Cardiac muscle cell (in vitro differentiated cells and primary cell): ENCODE results near the gene ULBP2. TPM values are rescaled to one million over a fixed set of nuclear protein-coding genes. Genes with fewer than 3 reads are reported as not detected.
"Not testable (repeated sequence)": the region's sequence is repeated elsewhere in the genome, so short reads cannot be mapped to it uniquely, and the experiment has no call there.

Source experiments
- DNase-seq, 2 donors: peaks; one replicate each; pipeline versions ENCODE4 v3.0.0 to v3.0.0-alpha.2; 2010 to 2017; ENCODE audit warnings: low read depth in 1 of 2, low spot score in 1 of 2
- H3K27ac ChIP-seq: fragments of 200-600 bp; sonication (generic); 2 replicates; pipeline ENCODE4 v1.5.1; 2016
- H3K27me3 ChIP-seq: fragments of 200-600 bp; sonication (generic); 2 replicates; pipeline ENCODE4 v1.6.0; 2016; ENCODE audit warnings: control low read depth
- H3K36me3 ChIP-seq: fragments of 200-600 bp; sonication (generic); 2 replicates; pipeline ENCODE4 v1.5.1; 2016; ENCODE audit warnings: control low read depth
- H3K4me1 ChIP-seq: fragments of 200-600 bp; sonication (generic); 2 replicates; pipeline ENCODE4 v1.8.1; 2017; ENCODE audit warnings: low read depth, mild to moderate bottlenecking, mixed run types
- H3K4me3 ChIP-seq: fragments of 200-600 bp; sonication (generic); 2 replicates; pipeline ENCODE4 v1.5.1; 2016; ENCODE audit warnings: mild to moderate bottlenecking
- H3K9me3 ChIP-seq: fragments of 200-600 bp; sonication (generic); 2 replicates; pipeline ENCODE4 v1.5.1; 2017; ENCODE audit warnings: low read depth, mild to moderate bottlenecking, control low read depth
- polyA plus RNA-seq: library from polyadenylated mRNA; unstranded; fragments of >200 nt; fragmentation: Nextera tagmentation; extraction: Ambion mirVana; gene quantifications from 2 replicates; pipeline ENCODE4 v1.2.1, GENCODE V29; 2016
- total RNA-seq: library from RNA; depleted of rRNA; stranded (reverse); fragments of >200 nt; gene quantifications from 2 replicates; pipeline ENCODE4 v1.2.3, GENCODE V29; 2016
- TF ChIP-seq, protein P1 (sequence below): IDR thresholded peaks from 2 replicates; pipeline ENCODE4 v1.5.1; 2012; ENCODE audit warnings: low read depth, mild to moderate bottlenecking, low read length

The ULBP2 gene
- total and polyA plus RNA-seq, 2 experiments from 2014 or later, result not detected

DNA sequence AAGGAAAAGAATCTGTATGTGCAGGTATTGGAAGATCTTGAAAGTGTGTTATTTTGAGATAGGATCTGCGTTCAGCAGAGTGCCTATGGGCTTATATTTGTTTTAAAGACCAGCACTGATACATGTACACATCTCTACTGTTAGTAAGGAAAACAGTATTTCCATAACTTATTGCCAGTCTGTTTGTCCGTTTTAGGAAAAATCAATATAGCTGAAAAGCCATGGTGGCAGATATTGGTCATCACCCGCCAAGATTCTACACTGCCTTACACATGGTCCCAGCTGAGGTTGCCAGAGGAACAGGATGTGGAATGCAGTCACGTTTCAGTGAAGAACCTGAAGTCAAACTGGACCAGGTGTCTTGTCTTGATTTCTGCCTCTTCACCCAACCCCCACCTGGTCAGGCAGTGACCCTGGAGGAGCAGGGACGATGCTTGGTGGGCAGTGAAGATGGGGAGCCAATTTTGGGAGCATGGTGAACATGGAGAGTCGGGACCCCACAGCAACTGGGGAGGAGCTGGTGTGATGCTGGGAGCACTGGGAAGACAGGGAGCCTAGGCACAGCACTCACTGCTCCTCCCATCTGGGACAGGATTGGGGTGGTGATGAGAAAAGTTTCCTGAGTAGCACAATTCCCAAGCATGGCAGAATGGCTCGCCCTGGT lies 14.0 kb downstream of the ULBP2 start:
- H3K36me3 ChIP-seq, DNase-seq, H3K4me1 ChIP-seq, H3K27ac ChIP-seq, H3K9me3 ChIP-seq, H3K4me3 ChIP-seq: not testable (repeated sequence)
- H3K27me3 ChIP-seq, result peaks cover 97% of the 10 kb centered on the region

DNA sequence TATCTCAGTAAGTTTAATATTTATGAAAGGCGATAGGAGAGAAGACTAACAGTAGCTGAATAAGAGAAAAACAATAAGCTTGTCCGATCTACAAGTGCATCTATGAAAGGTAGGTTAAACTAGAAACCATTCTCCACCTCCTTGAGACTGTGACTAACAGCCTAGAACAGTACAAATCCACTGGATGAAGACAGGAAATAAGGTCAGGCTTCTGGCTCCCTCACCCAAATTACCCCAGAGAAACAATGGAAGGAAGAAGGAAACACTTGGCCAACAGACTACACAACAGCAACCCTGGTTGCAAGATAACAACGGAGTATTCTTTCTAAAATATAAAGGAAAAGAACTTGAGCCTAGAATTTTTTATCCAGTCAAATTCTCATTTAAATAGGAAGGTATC lies 16.3 kb downstream of the ULBP2 start:
- not testable (repeated sequence) for H3K4me3 ChIP-seq, H3K4me1 ChIP-seq, H3K36me3 ChIP-seq, H3K27ac ChIP-seq, H3K9me3 ChIP-seq
- peak in 1 of 2 donors; percentile 19 for DNase-seq
- peaks cover 97% of the 10 kb centered on the region for H3K27me3 ChIP-seq

DNA sequence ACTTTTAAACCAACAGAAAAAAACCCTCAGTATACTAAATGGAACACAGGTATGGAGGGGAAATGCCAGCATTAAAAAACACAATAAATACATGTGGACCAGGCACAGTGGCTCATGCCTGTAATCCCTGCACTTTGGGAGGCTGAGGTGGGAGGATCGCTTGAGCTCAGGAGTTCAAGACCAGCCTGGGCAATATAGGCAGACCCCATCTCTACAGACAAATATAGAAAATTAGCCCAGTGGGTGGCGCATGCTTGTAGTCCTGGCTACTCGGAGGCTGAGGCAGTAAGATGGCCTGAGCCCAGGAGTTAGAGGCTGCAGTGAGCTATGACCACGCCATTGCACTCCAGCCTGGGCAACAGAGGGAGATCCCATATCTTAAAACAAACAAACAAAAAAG lies 18.0 kb downstream of the ULBP2 start:
- H3K4me3 ChIP-seq, H3K4me1 ChIP-seq, DNase-seq, H3K27ac ChIP-seq, H3K9me3 ChIP-seq, H3K36me3 ChIP-seq: not testable (repeated sequence)
- H3K27me3 ChIP-seq, result peaks cover 97% of the 10 kb centered on the region

DNA sequence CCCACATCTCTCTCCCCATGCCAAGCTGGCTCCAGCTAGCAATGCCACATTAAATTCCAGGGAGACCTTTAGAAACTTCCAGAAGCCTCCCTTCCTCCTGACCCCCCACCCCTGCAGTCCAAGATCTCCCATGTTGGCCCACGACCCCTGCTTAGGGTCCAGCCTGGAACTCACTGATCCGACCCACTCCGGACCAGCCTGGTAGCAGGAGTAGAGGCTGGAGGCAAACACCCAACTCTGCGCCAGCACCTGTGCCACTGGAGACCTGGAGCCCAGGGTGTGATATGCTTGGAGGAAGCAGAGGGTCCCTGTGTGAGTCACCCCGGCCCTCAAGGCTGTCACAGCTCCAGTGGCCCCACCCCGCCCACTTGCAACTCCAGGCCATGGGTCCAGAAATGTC lies 18.7 kb downstream of the ULBP2 start:
- no peaks in the 10 kb centered on the region for H3K9me3 ChIP-seq
- TF ChIP-seq, protein P1, sequence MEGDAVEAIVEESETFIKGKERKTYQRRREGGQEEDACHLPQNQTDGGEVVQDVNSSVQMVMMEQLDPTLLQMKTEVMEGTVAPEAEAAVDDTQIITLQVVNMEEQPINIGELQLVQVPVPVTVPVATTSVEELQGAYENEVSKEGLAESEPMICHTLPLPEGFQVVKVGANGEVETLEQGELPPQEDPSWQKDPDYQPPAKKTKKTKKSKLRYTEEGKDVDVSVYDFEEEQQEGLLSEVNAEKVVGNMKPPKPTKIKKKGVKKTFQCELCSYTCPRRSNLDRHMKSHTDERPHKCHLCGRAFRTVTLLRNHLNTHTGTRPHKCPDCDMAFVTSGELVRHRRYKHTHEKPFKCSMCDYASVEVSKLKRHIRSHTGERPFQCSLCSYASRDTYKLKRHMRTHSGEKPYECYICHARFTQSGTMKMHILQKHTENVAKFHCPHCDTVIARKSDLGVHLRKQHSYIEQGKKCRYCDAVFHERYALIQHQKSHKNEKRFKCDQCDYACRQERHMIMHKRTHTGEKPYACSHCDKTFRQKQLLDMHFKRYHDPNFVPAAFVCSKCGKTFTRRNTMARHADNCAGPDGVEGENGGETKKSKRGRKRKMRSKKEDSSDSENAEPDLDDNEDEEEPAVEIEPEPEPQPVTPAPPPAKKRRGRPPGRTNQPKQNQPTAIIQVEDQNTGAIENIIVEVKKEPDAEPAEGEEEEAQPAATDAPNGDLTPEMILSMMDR, result no peak
- H3K27me3 ChIP-seq, result peaks cover 98% of the 10 kb centered on the region
- peaks cover 4% of the 10 kb centered on the region for H3K4me1 ChIP-seq
- no peak overlapping the region for H3K4me3 ChIP-seq
- no peak overlapping the region for H3K27ac ChIP-seq
- no peaks in the 10 kb centered on the region for H3K36me3 ChIP-seq
- no peak for DNase-seq

DNA sequence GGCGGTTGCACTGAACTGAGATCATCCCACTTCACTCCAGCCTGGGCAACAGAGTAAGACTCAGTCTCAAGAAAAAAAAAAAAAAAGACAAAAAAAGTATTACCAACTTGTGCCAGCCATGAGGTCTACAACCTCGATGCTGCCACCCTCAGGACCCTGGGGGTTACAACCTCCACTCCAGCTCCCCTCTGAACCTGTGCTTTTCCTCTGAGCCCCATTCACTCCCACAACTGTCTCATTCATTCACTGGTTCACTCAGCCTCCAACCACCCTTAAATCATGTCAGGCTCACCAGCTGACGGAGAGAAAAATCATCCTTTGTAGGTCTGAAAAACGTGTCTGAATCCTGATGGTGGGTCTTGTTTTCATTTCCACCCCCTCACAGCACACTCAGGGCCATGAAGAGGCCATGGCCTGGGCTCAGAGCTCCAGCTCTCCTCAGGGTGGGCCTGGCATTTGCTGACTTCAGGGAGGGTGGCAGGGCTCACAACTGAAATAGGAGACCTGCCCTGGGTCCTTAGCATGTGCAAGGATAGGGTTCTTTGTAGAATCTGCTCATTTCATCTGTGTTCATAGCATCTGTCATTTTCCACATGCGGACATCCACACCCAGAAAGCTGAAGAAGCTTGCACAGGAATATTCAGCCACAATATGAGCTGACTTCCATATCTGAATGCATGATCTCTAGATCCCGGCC lies 20.1 kb downstream of the ULBP2 start:
- Histone ChIP-seq H3K9me3 (no peaks in the 10 kb centered on the region), H3K36me3 (no peaks in the 10 kb centered on the region), H3K4me1 (peaks cover 4% of the 10 kb centered on the region), H3K4me3 (no peak overlapping the region), H3K27ac (no peak overlapping the region), H3K27me3 (peaks cover 98% of the 10 kb centered on the region)
- DNase-seq, result no peak
- TF ChIP-seq, protein P1, result peak; percentile 23

DNA sequence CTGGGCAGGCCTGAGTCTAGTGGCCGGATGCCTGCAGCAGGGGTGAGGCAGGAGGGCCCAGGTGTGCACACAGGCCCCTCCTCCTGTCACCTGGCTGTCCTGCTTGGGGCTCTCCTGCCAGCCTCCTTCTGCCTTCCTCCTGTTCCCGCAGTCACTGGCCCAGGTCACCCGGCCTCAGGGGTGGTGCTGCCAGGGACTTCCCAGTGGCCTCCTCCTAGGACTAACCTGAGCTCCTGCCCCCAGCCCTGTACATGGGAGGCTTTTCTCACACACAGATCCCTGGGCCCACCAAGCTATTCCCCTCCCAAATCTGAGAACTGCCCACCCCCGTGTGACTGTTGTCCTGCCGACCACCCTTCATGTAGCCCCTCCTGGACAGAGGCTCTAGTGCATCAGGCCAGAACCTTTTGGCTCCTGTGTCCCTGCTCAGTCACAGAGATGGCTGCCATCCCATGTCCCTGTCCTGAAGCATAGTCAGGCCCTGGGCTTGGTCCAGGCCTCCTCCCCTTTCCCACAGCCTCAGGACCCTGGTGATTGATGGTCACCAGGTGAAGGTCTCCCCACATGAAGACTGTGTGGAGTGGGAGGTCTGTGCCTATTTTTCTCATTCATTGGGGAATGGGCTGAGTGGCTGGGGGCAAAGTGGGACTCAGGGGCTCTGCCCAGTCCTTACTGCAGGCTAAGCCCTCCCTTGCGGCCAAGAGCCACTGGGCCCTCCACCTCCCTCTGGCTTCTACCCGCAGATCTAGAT lies 20.8 kb downstream of the ULBP2 start:
- DNase-seq, result no peak
- H3K4me3 ChIP-seq, result no peak overlapping the region
- peaks cover 98% of the 10 kb centered on the region for H3K27me3 ChIP-seq
- H3K27ac ChIP-seq, result no peak overlapping the region
- TF ChIP-seq, protein P1, result no peak
- H3K36me3 ChIP-seq, result no peaks in the 10 kb centered on the region
- H3K9me3 ChIP-seq, result no peaks in the 10 kb centered on the region
- H3K4me1 ChIP-seq, result peaks cover 4% of the 10 kb centered on the region

DNA sequence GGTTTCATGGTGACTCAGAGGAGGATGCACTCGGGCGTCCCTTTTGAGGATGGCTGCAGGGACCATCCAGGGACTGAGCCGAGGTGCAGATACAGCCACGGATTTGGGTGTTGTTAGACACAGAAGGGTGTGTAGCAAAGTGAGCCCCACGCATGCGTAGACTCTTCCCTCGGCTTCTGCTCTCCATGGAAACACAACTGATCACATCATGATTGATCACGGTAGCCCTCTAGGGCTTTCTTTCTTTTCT lies 21.3 kb downstream of the ULBP2 start:
- TF ChIP-seq, protein P1, result no peak
- H3K9me3 ChIP-seq, result no peaks in the 10 kb centered on the region
- H3K27ac ChIP-seq, result no peak overlapping the region
- peak overlapping the region; percentile 28 for H3K4me3 ChIP-seq
- peak in 1 of 2 donors; percentile 40 for DNase-seq
- H3K36me3 ChIP-seq, result no peaks in the 10 kb centered on the region
- peaks cover 4% of the 10 kb centered on the region for H3K4me1 ChIP-seq
- H3K27me3 ChIP-seq, result peaks cover 98% of the 10 kb centered on the region
